HUES6 (cell line): Measurements from ENCODE around the gene CPNE4.

ENCODE experiments used
- H3K27ac ChIP-seq: 2 replicates; pipeline ENCODE4 v1.7.0; 2013; ENCODE audit warnings: low read depth, mild to moderate bottlenecking, low read length, inconsistent platforms
- H3K27me3 ChIP-seq: 2 replicates; pipeline ENCODE4 v1.6.1; 2013; ENCODE audit warnings: low read length; ENCODE audit not compliant: control insufficient read depth, insufficient read depth
- H3K36me3 ChIP-seq: 2 replicates; pipeline ENCODE4 v1.6.1; 2013; ENCODE audit warnings: low read length; ENCODE audit not compliant: control insufficient read depth, insufficient read depth
- H3K4me1 ChIP-seq: 2 replicates; pipeline ENCODE4 v1.6.1; 2013; ENCODE audit warnings: low read length; ENCODE audit not compliant: control insufficient read depth, insufficient read depth
- H3K4me3 ChIP-seq: 2 replicates; pipeline ENCODE4 v1.5.1; 2013; ENCODE audit warnings: low read depth, low read length
- H3K9ac ChIP-seq: one replicate; pipeline ENCODE4 v1.6.1; 2013; ENCODE audit warnings: mild to moderate bottlenecking, low read length
- H3K9me3 ChIP-seq: 2 replicates; pipeline ENCODE4 v1.6.1; 2013; ENCODE audit warnings: low read depth, low read length; ENCODE audit not compliant: control insufficient read depth, insufficient read depth

The CPNE4 gene

DNA sequence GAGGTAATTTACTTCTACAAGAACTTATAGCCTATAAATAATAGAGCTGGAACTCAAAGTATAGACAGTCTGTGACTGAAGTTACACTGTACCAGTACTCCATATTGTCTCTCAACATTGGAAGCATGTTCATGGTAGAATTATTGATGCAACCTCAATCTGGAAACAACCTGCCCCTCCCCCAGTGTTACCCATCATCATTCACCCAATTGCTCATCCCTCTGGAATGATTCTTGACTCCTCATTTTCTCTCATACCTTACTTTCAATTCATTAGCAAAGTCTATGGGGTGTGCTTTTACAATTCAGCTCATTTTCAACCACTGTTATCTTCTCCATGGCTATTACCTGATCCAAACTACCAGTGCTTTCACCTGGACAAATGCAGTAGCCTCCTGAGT, 151.7 kb downstream of the CPNE4 start:
- H3K9me3 ChIP-seq: peaks cover 9% of the 10 kb centered on the region; the same call in 1 of the 2 replicates
- no peaks in the 10 kb centered on the region; the same call in 1 of the 2 replicates for H3K27me3 ChIP-seq
- no peak overlapping the region for H3K9ac ChIP-seq
- no peak overlapping the region for H3K27ac ChIP-seq
- no peak overlapping the region for H3K4me3 ChIP-seq
- H3K4me1 ChIP-seq: no peaks in the 10 kb centered on the region
- H3K36me3 ChIP-seq: no peaks in the 10 kb centered on the region

DNA sequence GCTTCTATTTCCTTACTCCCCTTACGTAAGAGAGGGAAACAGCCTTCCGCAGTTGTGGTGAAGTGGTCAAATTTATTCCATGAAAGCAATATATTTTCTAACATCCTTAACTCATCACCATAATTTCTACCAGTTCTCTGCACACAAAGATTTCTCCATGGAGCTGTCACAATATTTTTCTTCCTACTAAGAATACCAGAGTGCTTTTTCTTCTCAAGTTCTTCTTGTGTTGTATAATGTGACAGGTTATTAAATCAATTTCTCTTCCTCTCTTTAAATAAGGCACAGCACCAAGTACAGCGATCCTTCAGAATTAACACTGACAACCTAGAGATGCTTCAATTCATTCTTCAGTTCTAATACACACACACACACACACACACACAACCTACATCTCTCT, 153.0 kb downstream of the CPNE4 start:
- Histone ChIP-seq H3K4me1 (no peaks in the 10 kb centered on the region), H3K9me3 (peaks cover 9% of the 10 kb centered on the region; the same call in 1 of the 2 replicates), H3K9ac (no peak overlapping the region), H3K36me3 (no peaks in the 10 kb centered on the region), H3K27me3 (no peaks in the 10 kb centered on the region; the same call in 1 of the 2 replicates), H3K27ac (no peak overlapping the region), H3K4me3 (no peak overlapping the region)

DNA sequence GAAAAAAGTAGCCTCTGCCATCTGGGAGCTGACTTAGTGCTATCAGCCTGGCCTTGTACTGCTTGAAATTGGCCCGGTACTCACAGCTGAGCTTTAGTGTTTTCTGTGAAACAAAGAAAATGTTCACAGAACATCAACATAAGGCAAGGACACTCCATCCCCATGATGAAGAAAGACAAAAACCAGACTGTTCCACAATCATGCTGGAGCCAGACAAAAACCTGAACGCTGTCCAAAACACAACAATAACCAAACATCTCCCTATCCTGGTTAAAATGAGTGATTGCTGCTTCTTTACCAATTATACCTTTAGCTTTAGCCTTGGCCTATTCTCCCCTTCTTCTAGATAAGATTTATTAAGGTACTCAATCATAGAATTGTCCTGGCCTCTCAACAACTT, 153.9 kb downstream of the CPNE4 start:
- Histone ChIP-seq H3K36me3 (no peaks in the 10 kb centered on the region), H3K4me1 (no peaks in the 10 kb centered on the region), H3K9ac (no peak overlapping the region), H3K27me3 (no peaks in the 10 kb centered on the region; the same call in 1 of the 2 replicates), H3K4me3 (no peak overlapping the region), H3K9me3 (peaks cover 5% of the 10 kb centered on the region; the same call in 1 of the 2 replicates), H3K27ac (no peak overlapping the region)

DNA sequence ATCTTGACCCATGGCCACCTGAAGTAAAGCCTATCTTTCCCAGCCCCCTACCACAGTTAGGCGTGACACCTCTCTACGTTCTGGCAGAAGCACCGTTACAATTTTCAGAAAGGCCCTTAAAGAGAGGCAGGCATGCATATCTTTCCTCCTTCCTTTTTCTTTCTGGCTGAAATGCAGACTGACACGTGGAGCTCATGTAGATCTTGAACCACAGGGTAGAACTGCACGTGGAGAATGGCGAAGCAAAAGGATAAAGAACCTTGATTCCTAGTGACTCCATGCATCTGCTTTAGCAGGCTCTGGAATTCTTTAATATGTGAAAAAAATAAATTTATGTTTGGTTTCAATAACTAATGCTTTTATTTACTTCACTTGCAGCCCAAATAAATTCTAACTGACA, 166.6 kb downstream of the CPNE4 start:
- no peaks in the 10 kb centered on the region for H3K36me3 ChIP-seq
- no peak overlapping the region for H3K27ac ChIP-seq
- no peaks in the 10 kb centered on the region for H3K9me3 ChIP-seq
- H3K4me3 ChIP-seq: no peak overlapping the region
- no peaks in the 10 kb centered on the region for H3K27me3 ChIP-seq
- H3K9ac ChIP-seq: no peak overlapping the region
- 0 out of 2 replicates have a peak, but pooled peaks cover 5% of the 10 kb centered on the region for H3K4me1 ChIP-seq

DNA sequence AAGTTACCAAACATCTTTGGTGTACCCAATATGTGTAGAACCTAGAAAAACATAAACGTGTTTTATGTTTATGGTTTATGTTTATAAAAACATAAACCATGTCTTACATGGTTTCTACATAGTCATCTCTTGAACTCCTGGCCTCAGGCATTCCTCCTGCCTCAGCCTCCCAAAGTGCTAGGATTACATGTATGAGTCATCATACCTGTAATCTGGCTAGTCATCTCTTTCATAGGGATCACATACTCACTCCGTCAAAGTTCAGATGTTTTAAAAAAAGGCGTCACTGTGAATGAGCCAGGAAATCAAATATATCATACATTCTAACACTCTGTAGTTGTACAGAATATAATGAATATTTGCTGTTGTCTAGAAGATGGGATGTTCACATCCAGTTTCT, 178.6 kb downstream of the CPNE4 start:
- Histone ChIP-seq H3K9me3 (no peaks in the 10 kb centered on the region), H3K9ac (no peak overlapping the region)

DNA sequence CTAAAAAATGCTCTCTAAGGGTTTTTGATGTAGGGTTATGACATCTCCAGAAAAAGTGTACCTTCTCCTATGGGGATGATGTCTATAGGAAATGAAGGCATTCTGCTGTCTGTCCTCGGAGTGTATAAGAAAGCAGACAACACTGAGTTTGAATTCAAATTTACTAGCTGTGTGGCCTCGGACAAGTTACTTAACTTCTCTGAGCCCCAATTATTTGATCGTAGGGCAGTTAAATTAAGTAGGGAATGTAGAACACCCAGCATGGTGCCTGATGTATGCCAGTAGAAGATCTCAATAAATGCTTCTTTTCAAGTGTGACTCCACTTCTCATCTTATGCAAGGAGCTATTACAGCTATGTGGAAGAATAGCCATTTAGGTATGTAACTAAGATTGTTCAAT, 184.6 kb downstream of the CPNE4 start:
- H3K36me3 ChIP-seq: no peaks in the 10 kb centered on the region
- H3K4me1 ChIP-seq: no peaks in the 10 kb centered on the region
- no peak overlapping the region for H3K27ac ChIP-seq
- H3K4me3 ChIP-seq: no peak overlapping the region
- no peak overlapping the region for H3K9ac ChIP-seq
- no peaks in the 10 kb centered on the region for H3K27me3 ChIP-seq
- no peaks in the 10 kb centered on the region for H3K9me3 ChIP-seq

More for the DNA sequence above, 178.6 kb downstream of the CPNE4 start:
- Histone ChIP-seq H3K27ac (no peak overlapping the region), H3K4me3 (no peak overlapping the region), H3K27me3 (no peaks in the 10 kb centered on the region), H3K36me3 (no peaks in the 10 kb centered on the region), H3K4me1 (no peaks in the 10 kb centered on the region)

DNA sequence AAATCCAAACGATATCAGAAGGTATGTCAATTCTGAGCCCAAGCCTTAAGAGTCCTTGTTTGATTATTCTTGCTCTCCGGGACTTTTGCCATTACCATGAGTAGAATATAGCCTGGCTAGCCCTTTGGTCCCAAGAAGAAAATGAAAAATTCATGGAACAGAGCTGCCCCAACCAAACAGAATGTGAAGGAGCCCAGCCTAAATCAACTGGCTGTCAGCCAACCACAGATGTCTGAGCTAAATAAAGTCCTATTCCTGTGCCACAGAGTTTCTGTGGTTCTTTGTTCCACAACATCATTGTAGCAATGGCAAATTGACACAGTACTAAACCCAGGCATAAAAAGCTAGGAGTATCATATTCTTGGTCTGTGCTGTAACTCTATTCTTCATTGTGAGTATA, 185.2 kb downstream of the CPNE4 start:
- Histone ChIP-seq H3K4me3 (no peak overlapping the region), H3K4me1 (no peaks in the 10 kb centered on the region), H3K27me3 (no peaks in the 10 kb centered on the region), H3K36me3 (no peaks in the 10 kb centered on the region), H3K27ac (no peak overlapping the region), H3K9ac (no peak overlapping the region), H3K9me3 (no peaks in the 10 kb centered on the region)

DNA sequence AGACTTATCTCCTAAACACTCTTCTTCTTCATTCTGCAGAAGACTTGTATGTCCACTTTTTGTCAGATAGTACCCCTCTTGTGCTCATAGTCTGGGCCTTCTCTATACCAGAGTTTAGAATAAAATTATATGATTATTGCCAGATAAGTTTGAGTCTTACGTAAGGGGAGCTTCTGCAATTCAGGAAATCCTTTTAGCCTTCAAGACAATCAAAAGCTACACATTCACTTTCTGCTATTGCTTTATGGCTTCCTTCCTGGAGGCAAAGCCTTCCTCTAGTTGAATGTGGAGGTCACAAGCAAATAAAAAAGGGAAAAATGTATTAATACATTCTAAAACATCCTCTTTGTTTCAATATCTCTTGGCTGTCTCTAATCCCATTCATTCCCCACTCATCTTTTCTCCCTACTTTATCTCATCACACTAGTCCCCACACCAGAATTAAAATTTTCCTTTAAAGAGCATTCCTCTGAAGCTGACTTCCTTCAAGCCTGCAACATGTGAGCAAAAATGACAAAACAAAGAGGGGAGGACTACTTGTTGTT, 186.8 kb downstream of the CPNE4 start:
- no peak overlapping the region for H3K9ac ChIP-seq
- H3K9me3 ChIP-seq: no peaks in the 10 kb centered on the region
- no peak overlapping the region for H3K4me3 ChIP-seq

DNA sequence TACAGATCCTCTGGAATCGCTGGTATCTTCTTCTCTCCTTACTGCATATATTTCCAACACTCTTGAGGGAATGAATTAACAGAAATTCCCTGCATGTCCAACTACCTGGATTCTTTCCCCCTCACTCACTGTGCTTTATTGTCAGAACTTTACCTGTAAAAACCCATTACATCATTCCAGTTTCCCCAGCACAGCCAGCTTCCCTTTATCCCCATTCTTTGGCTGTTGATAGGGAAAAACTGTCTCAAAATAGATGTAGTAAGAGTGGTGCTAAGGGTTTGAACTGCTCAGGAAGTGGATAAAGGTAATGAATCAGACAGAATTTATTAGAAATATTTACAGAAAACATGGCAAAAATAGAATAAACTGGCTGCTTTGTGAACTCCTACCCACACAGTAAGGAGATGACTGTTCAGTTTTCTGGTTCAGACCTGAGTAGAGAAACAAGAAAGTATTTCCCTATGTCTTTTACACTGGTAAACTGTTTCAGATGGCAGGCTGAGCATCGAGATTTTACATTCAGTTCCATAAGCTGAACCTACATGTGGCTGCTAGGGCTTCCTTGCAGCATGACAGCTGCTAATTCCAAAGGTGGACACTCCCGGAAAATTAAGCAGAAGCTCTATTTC, 188.4 kb downstream of the CPNE4 start:
- no peaks in the 10 kb centered on the region for H3K27me3 ChIP-seq
- H3K9me3 ChIP-seq: no peaks in the 10 kb centered on the region
- H3K36me3 ChIP-seq: no peaks in the 10 kb centered on the region
- H3K4me3 ChIP-seq: no peak overlapping the region
- no peak overlapping the region for H3K27ac ChIP-seq
- H3K4me1 ChIP-seq: no peaks in the 10 kb centered on the region
- no peak overlapping the region for H3K9ac ChIP-seq

More for the DNA sequence above, 186.8 kb downstream of the CPNE4 start:
- Histone ChIP-seq H3K27me3 (no peaks in the 10 kb centered on the region), H3K27ac (no peak overlapping the region), H3K36me3 (no peaks in the 10 kb centered on the region), H3K4me1 (no peaks in the 10 kb centered on the region)

DNA sequence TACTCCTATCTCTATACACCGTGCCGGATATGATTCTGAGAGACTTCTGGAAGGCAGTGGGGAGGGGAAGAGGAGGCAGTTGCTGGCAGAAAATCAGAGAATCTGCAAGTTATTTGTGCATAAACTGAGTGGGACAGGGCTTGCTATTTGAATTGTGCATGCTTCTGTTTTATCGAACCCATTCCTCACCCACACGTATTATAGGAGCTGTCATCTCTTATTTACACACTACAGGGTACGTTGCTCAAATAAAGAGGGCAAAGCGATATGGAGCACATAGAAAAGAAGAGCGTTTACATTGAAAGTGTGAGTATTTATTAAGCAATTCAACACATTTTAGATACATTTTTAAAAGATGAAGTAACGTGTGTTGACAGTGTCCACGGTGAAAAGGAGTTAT, 191.6 kb downstream of the CPNE4 start:
- H3K27me3 ChIP-seq: no peaks in the 10 kb centered on the region
- no peaks in the 10 kb centered on the region for H3K36me3 ChIP-seq
- H3K9ac ChIP-seq: no peak overlapping the region
- no peak overlapping the region for H3K4me3 ChIP-seq
- H3K27ac ChIP-seq: no peak overlapping the region
- H3K4me1 ChIP-seq: no peaks in the 10 kb centered on the region
- no peaks in the 10 kb centered on the region for H3K9me3 ChIP-seq

DNA sequence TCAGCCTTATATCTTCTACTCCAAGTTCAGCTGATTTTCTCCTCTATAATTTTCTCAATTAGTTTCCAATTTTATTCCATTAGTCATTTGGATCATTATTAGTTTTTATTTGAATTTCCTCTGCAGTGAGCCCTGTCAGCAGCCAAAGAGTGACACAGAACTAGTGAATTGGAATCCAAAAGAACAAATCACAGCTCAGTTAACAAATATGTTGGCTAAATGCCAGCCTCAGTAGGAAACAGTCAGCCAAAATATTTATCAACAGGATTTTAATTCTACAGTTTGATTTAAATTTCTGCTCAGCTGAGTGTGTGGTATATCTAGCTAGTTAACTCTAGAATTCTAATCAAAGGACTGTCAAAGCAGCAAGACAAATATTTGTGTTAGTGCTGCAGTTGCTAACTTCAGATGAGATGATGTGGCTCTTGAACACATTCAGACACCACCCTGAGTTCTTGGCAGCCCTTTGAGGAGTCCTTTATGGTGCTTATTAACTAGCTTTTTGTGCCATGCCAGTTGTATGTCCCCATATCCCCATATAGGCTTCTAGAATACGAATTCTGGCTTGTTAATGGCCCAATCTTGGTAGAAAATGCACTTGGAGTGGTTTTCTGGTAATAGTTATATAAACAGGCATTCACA, 194.5 kb downstream of the CPNE4 start:
- Histone ChIP-seq H3K36me3 (no peaks in the 10 kb centered on the region), H3K9ac (no peak overlapping the region), H3K27ac (no peak overlapping the region), H3K4me1 (no peaks in the 10 kb centered on the region; the same call in 1 of the 2 replicates), H3K4me3 (no peak overlapping the region), H3K9me3 (no peaks in the 10 kb centered on the region), H3K27me3 (no peaks in the 10 kb centered on the region)
